ENCODE results near the gene LDB2. TPM values are rescaled to one million over a fixed set of nuclear protein-coding genes. Genes with fewer than 3 reads are reported as not detected.

The LDB2 gene
- total and polyA plus RNA-seq, 2 experiments from 2014 or later, result 48.6 to 80.1 TPM

DNA sequence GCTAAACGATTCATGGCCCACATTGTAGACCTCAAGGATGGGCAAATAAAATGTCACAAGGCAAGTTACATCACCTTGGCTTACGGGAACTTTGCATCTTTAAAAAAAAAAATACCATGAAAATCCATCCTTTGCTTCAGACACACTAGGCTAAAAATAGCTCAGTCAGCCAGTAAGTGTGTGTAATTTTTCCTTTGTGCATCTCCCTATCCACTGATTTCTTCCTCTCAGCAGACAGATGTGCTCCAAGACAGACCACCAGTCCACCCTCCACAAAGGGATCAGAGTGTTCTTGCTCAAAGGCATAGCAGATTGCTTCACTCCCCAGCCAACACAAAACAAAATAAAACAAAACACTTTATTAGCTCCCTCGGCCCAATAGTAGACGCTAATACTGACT lies 14.6 kb downstream of the LDB2 start (continued):
- TF ChIP-seq, protein P1, sequence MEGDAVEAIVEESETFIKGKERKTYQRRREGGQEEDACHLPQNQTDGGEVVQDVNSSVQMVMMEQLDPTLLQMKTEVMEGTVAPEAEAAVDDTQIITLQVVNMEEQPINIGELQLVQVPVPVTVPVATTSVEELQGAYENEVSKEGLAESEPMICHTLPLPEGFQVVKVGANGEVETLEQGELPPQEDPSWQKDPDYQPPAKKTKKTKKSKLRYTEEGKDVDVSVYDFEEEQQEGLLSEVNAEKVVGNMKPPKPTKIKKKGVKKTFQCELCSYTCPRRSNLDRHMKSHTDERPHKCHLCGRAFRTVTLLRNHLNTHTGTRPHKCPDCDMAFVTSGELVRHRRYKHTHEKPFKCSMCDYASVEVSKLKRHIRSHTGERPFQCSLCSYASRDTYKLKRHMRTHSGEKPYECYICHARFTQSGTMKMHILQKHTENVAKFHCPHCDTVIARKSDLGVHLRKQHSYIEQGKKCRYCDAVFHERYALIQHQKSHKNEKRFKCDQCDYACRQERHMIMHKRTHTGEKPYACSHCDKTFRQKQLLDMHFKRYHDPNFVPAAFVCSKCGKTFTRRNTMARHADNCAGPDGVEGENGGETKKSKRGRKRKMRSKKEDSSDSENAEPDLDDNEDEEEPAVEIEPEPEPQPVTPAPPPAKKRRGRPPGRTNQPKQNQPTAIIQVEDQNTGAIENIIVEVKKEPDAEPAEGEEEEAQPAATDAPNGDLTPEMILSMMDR (conservative IDR thresholded peaks at IDR 0.05; ENCODE audit: low read depth in 2 of 2), result no peak
- no peak for TF ChIP-seq STAT1 (IDR thresholded peaks at IDR 0.05; ENCODE audit: unreplicated experiment)
- no peak for TF ChIP-seq POLR2AphosphoS5 (IDR thresholded peaks at IDR 0.05; ENCODE audit: low read depth)

DNA sequence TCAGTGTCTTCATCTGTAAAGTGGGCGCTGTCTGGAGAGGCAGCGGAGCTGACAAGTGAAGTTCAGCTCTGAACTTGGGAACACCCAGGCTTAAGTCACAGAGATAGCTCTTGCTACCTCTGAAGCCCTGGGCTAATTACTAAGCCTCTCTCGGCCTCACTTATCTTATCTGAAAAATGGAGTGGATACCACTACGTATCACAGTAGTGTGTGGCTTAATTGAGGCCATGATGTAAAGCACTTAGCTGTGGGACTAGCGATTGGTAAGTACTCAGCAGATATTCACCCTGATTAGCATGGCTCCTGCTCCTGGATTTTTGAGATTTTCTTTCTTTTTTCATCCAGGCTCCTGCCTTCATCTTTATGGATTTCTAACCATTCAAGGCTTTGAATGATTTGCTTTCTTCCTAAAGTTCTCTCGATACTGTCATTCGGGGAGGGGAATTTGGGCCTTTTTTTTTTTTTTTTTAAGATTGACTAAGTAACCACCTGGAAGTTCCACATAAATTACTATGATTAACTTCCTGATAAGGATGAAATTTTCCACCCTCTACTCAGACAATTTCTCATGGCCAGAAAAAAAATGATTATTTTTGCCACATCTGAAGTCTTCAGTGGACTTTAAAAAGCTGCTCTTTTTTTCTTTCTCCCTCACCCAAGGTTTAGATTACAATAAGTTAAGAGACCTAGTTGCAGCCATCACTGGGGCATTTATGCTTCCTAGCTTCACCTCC lies 17.1 kb downstream of the LDB2 start:
- no peak for ATAC-seq
- no peak overlapping the region for H3K27ac Mint-ChIP-seq

More for the DNA sequence above, 17.1 kb downstream of the LDB2 start:
- no peaks in the 10 kb centered on the region for H4K20me1 ChIP-seq (replicated peaks; ENCODE audit: insufficient read depth)
- no peak for DNase-seq (ENCODE audit: low spot score)
- H3K4me1 Mint-ChIP-seq, result peaks cover 18% of the 10 kb centered on the region
- peaks cover 93% of the 10 kb centered on the region for H3K36me3 Mint-ChIP-seq (ENCODE audit: low read depth)
- peaks cover 34% of the 10 kb centered on the region for H3K9me3 Mint-ChIP-seq
- H3K4me3 ChIP-seq, result no peak overlapping the region
- H3K27ac ChIP-seq (ENCODE audit: low read depth), result no peak overlapping the region
- no peak overlapping the region for H3K4me2 ChIP-seq
- no peaks in the 10 kb centered on the region for H3K9me2 ChIP-seq (ENCODE audit: insufficient read depth)
- H3K36me3 ChIP-seq (ENCODE audit: insufficient read depth), result peaks cover 26% of the 10 kb centered on the region
- no peak overlapping the region for H2AFZ ChIP-seq
- H3K79me2 ChIP-seq (replicated peaks; ENCODE audit: insufficient read depth), result peaks cover 42% of the 10 kb centered on the region
- H3K27me3 Mint-ChIP-seq (ENCODE audit: insufficient read depth, low read depth, poor library complexity), result no peaks in the 10 kb centered on the region
- H3F3A ChIP-seq (replicated peaks; ENCODE audit: low read depth), result 0 out of 2 replicates have a peak, but pooled peaks cover 6% of the 10 kb centered on the region
- 0 out of 2 replicates have a peak, but pooled peaks cover 4% of the 10 kb centered on the region for H3K4me1 ChIP-seq (ENCODE audit: insufficient read depth)
- H3K27me3 ChIP-seq (ENCODE audit: insufficient read depth), result no peaks in the 10 kb centered on the region
- TF ChIP-seq, protein P2, sequence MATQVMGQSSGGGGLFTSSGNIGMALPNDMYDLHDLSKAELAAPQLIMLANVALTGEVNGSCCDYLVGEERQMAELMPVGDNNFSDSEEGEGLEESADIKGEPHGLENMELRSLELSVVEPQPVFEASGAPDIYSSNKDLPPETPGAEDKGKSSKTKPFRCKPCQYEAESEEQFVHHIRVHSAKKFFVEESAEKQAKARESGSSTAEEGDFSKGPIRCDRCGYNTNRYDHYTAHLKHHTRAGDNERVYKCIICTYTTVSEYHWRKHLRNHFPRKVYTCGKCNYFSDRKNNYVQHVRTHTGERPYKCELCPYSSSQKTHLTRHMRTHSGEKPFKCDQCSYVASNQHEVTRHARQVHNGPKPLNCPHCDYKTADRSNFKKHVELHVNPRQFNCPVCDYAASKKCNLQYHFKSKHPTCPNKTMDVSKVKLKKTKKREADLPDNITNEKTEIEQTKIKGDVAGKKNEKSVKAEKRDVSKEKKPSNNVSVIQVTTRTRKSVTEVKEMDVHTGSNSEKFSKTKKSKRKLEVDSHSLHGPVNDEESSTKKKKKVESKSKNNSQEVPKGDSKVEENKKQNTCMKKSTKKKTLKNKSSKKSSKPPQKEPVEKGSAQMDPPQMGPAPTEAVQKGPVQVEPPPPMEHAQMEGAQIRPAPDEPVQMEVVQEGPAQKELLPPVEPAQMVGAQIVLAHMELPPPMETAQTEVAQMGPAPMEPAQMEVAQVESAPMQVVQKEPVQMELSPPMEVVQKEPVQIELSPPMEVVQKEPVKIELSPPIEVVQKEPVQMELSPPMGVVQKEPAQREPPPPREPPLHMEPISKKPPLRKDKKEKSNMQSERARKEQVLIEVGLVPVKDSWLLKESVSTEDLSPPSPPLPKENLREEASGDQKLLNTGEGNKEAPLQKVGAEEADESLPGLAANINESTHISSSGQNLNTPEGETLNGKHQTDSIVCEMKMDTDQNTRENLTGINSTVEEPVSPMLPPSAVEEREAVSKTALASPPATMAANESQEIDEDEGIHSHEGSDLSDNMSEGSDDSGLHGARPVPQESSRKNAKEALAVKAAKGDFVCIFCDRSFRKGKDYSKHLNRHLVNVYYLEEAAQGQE (IDR thresholded peaks at IDR 0.05; ENCODE audit: unreplicated experiment), result no peak
- no peak for TF ChIP-seq JUNB (IDR thresholded peaks at IDR 0.05; ENCODE audit: unreplicated experiment)
- TF ChIP-seq, protein P1 (conservative IDR thresholded peaks at IDR 0.05; ENCODE audit: low read depth in 2 of 2), result no peak
- no peak overlapping the region for H3K4me3 Mint-ChIP-seq
